K562 (cell line): ENCODE measurements around the gene COQ5. TPM values are rescaled to one million over a fixed set of nuclear protein-coding genes. Genes with fewer than 3 reads are reported as not detected.
A peak's percentile ranks its signal among the peaks of the same experiment; 100 is the strongest.

Experiments used
- ATAC-seq: fragments of 200-7000 bp; cut with Tn5 transposase; 3 replicates; pipeline ENCODE4 v1.9.1; 2020; ENCODE audit warnings: moderate library complexity
- BruUV-seq: library from RNA; stranded (reverse); fragments of 400-500 nt; replicated peaks from 2 replicates; lab custom pipeline; 2021; lab: Mats Ljungman, UMichigan
- CTCF ChIA-PET: fragments of 300-600 bp; formaldehyde crosslinking; extraction: SDS; loops from one replicate; lab custom pipeline; 2021; ENCODE audit warnings: low intra/inter-chr PET ratio; lab: Yijun Ruan, JAX
- POLR2A ChIA-PET: fragments of 300-600, 350-650 bp; sonication (Branson Sonifier 250); formaldehyde crosslinking; extraction: SDS; loops from one replicate; lab custom pipeline; 2021; ENCODE audit warnings: antibody characterized with exemption, inconsistent platforms; lab: Yijun Ruan, JAX
- DNase-seq, 4 experiments: peaks; one replicate each; pipeline versions ENCODE4 v3.0.0 to v3.0.0-alpha.2; 2011 to 2018; ENCODE audit warnings: low spot score in 3 of 4, mixed read lengths in 3 of 4; ENCODE audit errors: extremely low read depth in 1 of 4
- FAIRE-seq: peaks from 2 replicates; lab custom pipeline; 2011; peaks lifted over from hg19 to GRCh38; lab: Jason Lieb, UNC
- H2AFZ ChIP-seq: 2 replicates; pipeline ENCODE4 v1.6.0; 2011; ENCODE audit warnings: low read depth, low read length, control low read depth, inconsistent platforms
- H3K27ac ChIP-seq: fragments of 200-600 bp; 3 replicates; pipeline ENCODE4 v1.8.0; 2011; ENCODE audit warnings: low read depth, mild to moderate bottlenecking, control low read depth, inconsistent platforms, low read length, moderate library complexity, mixed read lengths; ENCODE audit errors: extremely low read depth
- H3K27me3 ChIP-seq, 2 experiments: fragments of 300-600 bp in 1 of 2; 2 replicates in 1 of 2; 3 replicates in 1 of 2; pipeline versions ENCODE4 v1.6.0 to v1.8.0; 2011; ENCODE audit warnings: inconsistent platforms in 2 of 2, low read length in 2 of 2, mild to moderate bottlenecking in 1 of 2, mixed read lengths in 1 of 2, moderate library complexity in 1 of 2; ENCODE audit not compliant: control insufficient read depth in 2 of 2, insufficient read depth in 2 of 2
- H3K36me3 ChIP-seq: fragments of 300-600 bp; 3 replicates; pipeline ENCODE4 v1.8.0; 2011; ENCODE audit warnings: mild to moderate bottlenecking, low read length, inconsistent platforms; ENCODE audit not compliant: control insufficient read depth, insufficient read depth
- H3K4me1 ChIP-seq, 2 experiments: fragments of 200-600 bp in 1 of 2; replicated peaks in 1 of 2; 2 replicates in 1 of 2; 3 replicates in 1 of 2; pipeline versions ENCODE4 v1.5.1 to v1.8.0; 2011; ENCODE audit warnings: inconsistent platforms in 2 of 2, low read length in 2 of 2, mild to moderate bottlenecking in 1 of 2, mixed read lengths in 1 of 2, moderate library complexity in 1 of 2; ENCODE audit not compliant: control insufficient read depth in 2 of 2, insufficient read depth in 2 of 2
- H3K4me2 ChIP-seq: 2 replicates; pipeline ENCODE4 v1.6.1; 2011; ENCODE audit warnings: low read length, control low read depth, inconsistent platforms, mixed read lengths; ENCODE audit not compliant: insufficient read depth
- H3K4me3 ChIP-seq: fragments of 200-600 bp; sonication (generic), shearing (Covaris generic); 2 replicates; pipeline ENCODE4 v1.5.1; 2016; ENCODE audit warnings: control low read depth, inconsistent platforms
- H3K79me2 ChIP-seq: fragments of 200-600 bp; 3 replicates; pipeline ENCODE4 v1.8.0; 2011; ENCODE audit warnings: low read length, inconsistent platforms; ENCODE audit not compliant: control insufficient read depth, insufficient read depth
- H3K9ac ChIP-seq, 2 experiments: 2 replicates each; pipeline versions ENCODE4 v1.6.0 to v1.6.1; 2011; ENCODE audit warnings: low read depth in 2 of 2, low read length in 2 of 2, control low read depth in 1 of 2, inconsistent platforms in 1 of 2, mild to moderate bottlenecking in 1 of 2, mixed read lengths in 1 of 2; ENCODE audit not compliant: insufficient read depth in 1 of 2
- H3K9me1 ChIP-seq: one replicate; pipeline ENCODE4 v1.6.0; 2011; ENCODE audit warnings: inconsistent platforms, mild to moderate bottlenecking, low read length, moderate library complexity; ENCODE audit not compliant: control insufficient read depth, insufficient read depth
- H3K9me3 ChIP-seq: replicated peaks from 2 replicates; pipeline ENCODE4 v1.5.1; 2011; ENCODE audit warnings: low read depth, low read length, inconsistent platforms; ENCODE audit not compliant: control insufficient read depth, insufficient read depth
- H4K20me1 ChIP-seq: replicated peaks from 2 replicates; pipeline ENCODE4 v1.6.1; 2011; ENCODE audit warnings: low read length, inconsistent platforms, mixed read lengths; ENCODE audit not compliant: control insufficient read depth, insufficient read depth
- ARID2 ChIP-seq: fragments of 450-650 bp; IDR thresholded peaks from 2 replicates; pipeline ENCODE4 v1.6.1; 2017; ENCODE audit warnings: antibody characterized with exemption, mild to moderate bottlenecking
- CBX8 ChIP-seq: fragments of 200-600 bp; sonication (generic); IDR thresholded peaks from 2 replicates; pipeline ENCODE4 v1.6.1; 2012; ENCODE audit warnings: borderline replicate concordance, mixed run types, low read depth, mild to moderate bottlenecking, moderate library complexity, mixed read lengths, low read length, control low read depth, inconsistent platforms; ENCODE audit not compliant: poor library complexity, severe bottlenecking; ENCODE audit errors: extremely low read depth
- GTF2A2 ChIP-seq: IDR thresholded peaks from 2 replicates; pipeline ENCODE4 v1.6.1; 2016; ENCODE audit warnings: mild to moderate bottlenecking, missing genetic modification characterization, missing compliant biosample characterization
- MTA1 ChIP-seq: fragments of 450-650 bp; IDR thresholded peaks from 2 replicates; pipeline ENCODE4 v1.6.1; 2017; ENCODE audit warnings: borderline replicate concordance
- NR2C2 ChIP-seq, 2 experiments: fragments of 200-800 bp in 1 of 2; sonication (Bioruptor generic) in 1 of 2; sonication (generic) in 1 of 2; formaldehyde crosslinking in 1 of 2; IDR thresholded peaks; 2 replicates each; pipeline versions ENCODE4 v1.6.1 to v1.8.0; 2016 to 2022; ENCODE audit warnings: mild to moderate bottlenecking in 1 of 2, missing compliant biosample characterization in 1 of 2, missing genetic modification characterization in 1 of 2, missing genetic modification reagents in 1 of 2
- SNIP1 ChIP-seq: fragments of 450-650 bp; IDR thresholded peaks from 2 replicates; pipeline ENCODE4 v1.7.1; 2017; ENCODE audit warnings: low read depth, mild to moderate bottlenecking
- USF1 ChIP-seq: sonication (generic); formaldehyde crosslinking; IDR thresholded peaks from 2 replicates; pipeline ENCODE4 v1.9.0; 2022; ENCODE audit warnings: mild to moderate bottlenecking, missing genetic modification reagents
- ZBTB2 ChIP-seq: fragments of 450-650 bp; IDR thresholded peaks from 2 replicates; pipeline ENCODE4 v1.6.1; 2016; ENCODE audit warnings: antibody characterized with exemption
- ZNF583 ChIP-seq: fragments of 250-450 bp; sonication (Bioruptor Pico); IDR thresholded peaks from 2 replicates; pipeline ENCODE4 v1.4.0; 2020
- WGBS: fragments of 100-300 bp; shearing (Covaris generic); methylation state at CpG from one replicate; pipeline ENCODE4 v1.1.6; 2016; ENCODE audit warnings: low coverage, mixed read lengths; ENCODE audit not compliant: insufficient coverage; ENCODE audit errors: missing lambda C conversion rate; 5-methylcytosine and 5-hydroxymethylcytosine counted together
- in situ Hi-C: fragments of 300-500 bp; cut with MboI; formaldehyde crosslinking; loops from 4 replicates; pipeline ENCODE4 v1.15.0; 2018; ENCODE audit warnings: inconsistent platforms, mixed read lengths
- intact Hi-C: fragments of 100-400 bp; cut with micrococcal nuclease; formaldehyde crosslinking; loops from 2 replicates; pipeline ENCODE4 v1.14.2; 2022
- polyA plus RNA-seq, 8 experiments: library from polyadenylated mRNA; depleted of rRNA in 4 of 8; stranded (reverse) in 5 of 8; unstranded in 3 of 8; fragments of >200 nt; fragmentation: Nextera tagmentation in 2 of 8; fragmentation: Illumina TruSeq in 1 of 8; extraction: Ambion mirVana in 2 of 8; extraction: Trizol in 1 of 8; gene quantifications; 2 replicates each; pipeline versions ENCODE4 v1.2.1 to v1.2.3, GENCODE V29; 2011 to 2014; ENCODE audit warnings: inconsistent platforms in 1 of 8, missing spikeins in 1 of 8
- total RNA-seq, 7 experiments: library from RNA; depleted of rRNA in 6 of 7; stranded (reverse); fragments of >200 nt in 6 of 7; fragmentation: Illumina TruSeq in 2 of 7; extraction: Trizol in 2 of 7; gene quantifications; 2 replicates each; pipeline versions ENCODE4 v1.2.1 to v1.2.3, GENCODE V29; 2011 to 2021; ENCODE audit warnings: low replicate concordance in 1 of 7
- TF ChIP-seq, protein P1 (sequence below), 2 experiments: IDR thresholded peaks; 2 replicates each; pipeline ENCODE4 v1.6.1; 2012; ENCODE audit warnings: improper control_type of control experiment in 2 of 2, low read depth in 2 of 2, low read length in 2 of 2, borderline replicate concordance in 1 of 2

Gene COQ5
- total and polyA plus RNA-seq, 9 of the 15 experiments (the other 6 are each of a cell fraction or from before 2014, with no cell fraction given) = 19.2 to 59.7 (median 30.4) TPM

- Histone ChIP-seq H3K4me2 (peak overlapping the region; percentile 97), H3K9me3 (no peaks in the 10 kb centered on the region), H3K9ac (peak overlapping the region; percentile 87 to 100), H4K20me1 (peaks cover 28% of the 10 kb centered on the region), H3K36me3 (peaks cover 33% of the 10 kb centered on the region), H3K4me1 (peaks cover 33 to 35% of the 10 kb centered on the region in 2 experiments), H3K27ac (peak overlapping the region; percentile 96), H3K9me1 (no peaks in the 10 kb centered on the region), H3K4me3 (peak overlapping the region; percentile 90), H3K27me3 (no peaks in the 10 kb centered on the region), H2AFZ (peak overlapping the region; percentile 88), H3K79me2 (peaks cover 91% of the 10 kb centered on the region)
- ChIA-PET CTCF (interaction anchor here (0.6 kb wide), 1 partner anchor 13 kb away, joined by 6 read pairs; no protein-coding TSS in a partner anchor), POLR2A (interaction anchor here (0.5 to 3.1 kb wide), 7 partner anchors 10 to 269 kb away, joined by 3 to 16 read pairs (median 3); partner anchors contain the start of genes RNU4-1, RNU4-2 and RPLP0)
- intact Hi-C loops = loop anchor here (2.0 kb wide), 1 partner anchor 59 kb away; the partner anchor contains the start of gene COQ5
- DNase-seq = no peak
- 2% methylated on average over 26 of the region's 26 CpGs for WGBS
- peak; percentile 61 for ATAC-seq
- TSS peak; percentile 64 for BruUV-seq
- in situ Hi-C loops = no loop called here
- FAIRE-seq = peak; percentile 79
- TF ChIP-seq CBX8 = no peak
- 0 out of 2 replicates have a peak, but pooled peaks have one; percentile 23 for TF ChIP-seq USF1 (CRISPR knock-in tag)
- TF ChIP-seq, protein P1, sequence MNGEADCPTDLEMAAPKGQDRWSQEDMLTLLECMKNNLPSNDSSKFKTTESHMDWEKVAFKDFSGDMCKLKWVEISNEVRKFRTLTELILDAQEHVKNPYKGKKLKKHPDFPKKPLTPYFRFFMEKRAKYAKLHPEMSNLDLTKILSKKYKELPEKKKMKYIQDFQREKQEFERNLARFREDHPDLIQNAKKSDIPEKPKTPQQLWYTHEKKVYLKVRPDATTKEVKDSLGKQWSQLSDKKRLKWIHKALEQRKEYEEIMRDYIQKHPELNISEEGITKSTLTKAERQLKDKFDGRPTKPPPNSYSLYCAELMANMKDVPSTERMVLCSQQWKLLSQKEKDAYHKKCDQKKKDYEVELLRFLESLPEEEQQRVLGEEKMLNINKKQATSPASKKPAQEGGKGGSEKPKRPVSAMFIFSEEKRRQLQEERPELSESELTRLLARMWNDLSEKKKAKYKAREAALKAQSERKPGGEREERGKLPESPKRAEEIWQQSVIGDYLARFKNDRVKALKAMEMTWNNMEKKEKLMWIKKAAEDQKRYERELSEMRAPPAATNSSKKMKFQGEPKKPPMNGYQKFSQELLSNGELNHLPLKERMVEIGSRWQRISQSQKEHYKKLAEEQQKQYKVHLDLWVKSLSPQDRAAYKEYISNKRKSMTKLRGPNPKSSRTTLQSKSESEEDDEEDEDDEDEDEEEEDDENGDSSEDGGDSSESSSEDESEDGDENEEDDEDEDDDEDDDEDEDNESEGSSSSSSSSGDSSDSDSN (IDR thresholded peaks at IDR 0.05; ENCODE audit: borderline replicate concordance in 1 of 2, low read depth in 2 of 2, low read length in 2 of 2) = 0 out of 4 replicates have a peak, but pooled peaks of 1 of the 2 experiments have one; percentile 28
- TF ChIP-seq ZNF583 (CRISPR knock-in tag) = no peak
- TF ChIP-seq ZBTB2 = no peak
- TF ChIP-seq MTA1 = no peak
- TF ChIP-seq GTF2A2 (tag) = no peak
- no peak for TF ChIP-seq SNIP1
- TF ChIP-seq NR2C2 (CRISPR knock-in tag; IDR thresholded peaks at IDR 0.05) = no peak
- TF ChIP-seq NR2C2 (tag; IDR thresholded peaks at IDR 0.05) = 0 out of 2 replicates have a peak, but pooled peaks have one; percentile 23
- 0 out of 2 replicates have a peak, but pooled peaks have one; percentile 1 for TF ChIP-seq ARID2
Measured at GRCh38 chr12:120470150-120470784, 58.7 kb downstream of the COQ5 start.
